ENCODE measurements around the gene GIPC2.

Gene GIPC2

GRCh38 chr1:78049396-78049795, 3.6 kb downstream of the GIPC2 start:
- TF ChIP-seq GATA2 (IDR thresholded peaks at IDR 0.05; ENCODE audit: low read depth, low read length) (no peak), GATA3 (IDR thresholded peaks at IDR 0.05; ENCODE audit: low read depth, low read length) (no peak)

GRCh38 chr1:78051005-78051404, 5.2 kb downstream of the GIPC2 start:
- no peak for TF ChIP-seq GATA2 (IDR thresholded peaks at IDR 0.05; ENCODE audit: low read depth, low read length)
- no peak for TF ChIP-seq GATA3 (IDR thresholded peaks at IDR 0.05; ENCODE audit: low read depth, low read length)

- TF ChIP-seq GATA2 (IDR thresholded peaks at IDR 0.05; ENCODE audit: low read depth, low read length) (no peak), GATA3 (IDR thresholded peaks at IDR 0.05; ENCODE audit: low read depth, low read length) (no peak)
Observed at GRCh38 chr1:78052685-78053405, 7.1 kb downstream of the GIPC2 start.

- TF ChIP-seq GATA2 (IDR thresholded peaks at IDR 0.05; ENCODE audit: low read depth, low read length) (no peak), GATA3 (IDR thresholded peaks at IDR 0.05; ENCODE audit: low read depth, low read length) (no peak)
Observed at GRCh38 chr1:78053498-78053897, 7.7 kb downstream of the GIPC2 start.

- TF ChIP-seq GATA3 (IDR thresholded peaks at IDR 0.05; ENCODE audit: low read depth, low read length) (no peak), GATA2 (IDR thresholded peaks at IDR 0.05; ENCODE audit: low read depth, low read length) (no peak)
Observed at GRCh38 chr1:78054559-78054958, 8.8 kb downstream of the GIPC2 start.

- TF ChIP-seq GATA3 (IDR thresholded peaks at IDR 0.05; ENCODE audit: low read depth, low read length) = no peak
- TF ChIP-seq GATA2 (IDR thresholded peaks at IDR 0.05; ENCODE audit: low read depth, low read length) = no peak
Observed at GRCh38 chr1:78054972-78055371, 9.2 kb downstream of the GIPC2 start.

GRCh38 chr1:78055565-78056132, 9.9 kb downstream of the GIPC2 start:
- TF ChIP-seq GATA3 (IDR thresholded peaks at IDR 0.05; ENCODE audit: low read depth, low read length) = no peak
- TF ChIP-seq GATA2 (IDR thresholded peaks at IDR 0.05; ENCODE audit: low read depth, low read length) = no peak

- TF ChIP-seq GATA2 (IDR thresholded peaks at IDR 0.05; ENCODE audit: low read depth, low read length) (no peak), GATA3 (IDR thresholded peaks at IDR 0.05; ENCODE audit: low read depth, low read length) (no peak)
Observed at GRCh38 chr1:78058670-78059069, 12.9 kb downstream of the GIPC2 start.

GRCh38 chr1:78060857-78061563, 15.2 kb downstream of the GIPC2 start:
- no peak for TF ChIP-seq GATA3 (IDR thresholded peaks at IDR 0.05; ENCODE audit: low read depth, low read length)
- TF ChIP-seq GATA2 (IDR thresholded peaks at IDR 0.05; ENCODE audit: low read depth, low read length) = no peak

GRCh38 chr1:78061825-78062523, 16.2 kb downstream of the GIPC2 start:
- TF ChIP-seq GATA3 (IDR thresholded peaks at IDR 0.05; ENCODE audit: low read depth, low read length) (no peak), GATA2 (IDR thresholded peaks at IDR 0.05; ENCODE audit: low read depth, low read length) (no peak)

GRCh38 chr1:78068681-78069283, 23.0 kb downstream of the GIPC2 start:
- TF ChIP-seq GATA2 (IDR thresholded peaks at IDR 0.05; ENCODE audit: low read depth, low read length) (no peak), GATA3 (IDR thresholded peaks at IDR 0.05; ENCODE audit: low read depth, low read length) (no peak)

GRCh38 chr1:78069784-78070183, 24.0 kb downstream of the GIPC2 start:
- TF ChIP-seq GATA3 (IDR thresholded peaks at IDR 0.05; ENCODE audit: low read depth, low read length) (no peak), GATA2 (IDR thresholded peaks at IDR 0.05; ENCODE audit: low read depth, low read length) (no peak)

GRCh38 chr1:78070210-78070609, 24.4 kb downstream of the GIPC2 start:
- TF ChIP-seq GATA2 (IDR thresholded peaks at IDR 0.05; ENCODE audit: low read depth, low read length) (no peak), GATA3 (IDR thresholded peaks at IDR 0.05; ENCODE audit: low read depth, low read length) (no peak)

- TF ChIP-seq GATA2 (IDR thresholded peaks at IDR 0.05; ENCODE audit: low read depth, low read length) = no peak
- TF ChIP-seq GATA3 (IDR thresholded peaks at IDR 0.05; ENCODE audit: low read depth, low read length) = no peak
Observed at GRCh38 chr1:78070758-78071157, 25.0 kb downstream of the GIPC2 start.

Data from SH-SY5Y (cell line).